Measurements from ENCODE around the gene SLC35G2.
"Not testable (repeated sequence)": the region's sequence is repeated elsewhere in the genome, so short reads cannot be mapped to it uniquely, and the experiment has no call there.

The SLC35G2 gene

DNA sequence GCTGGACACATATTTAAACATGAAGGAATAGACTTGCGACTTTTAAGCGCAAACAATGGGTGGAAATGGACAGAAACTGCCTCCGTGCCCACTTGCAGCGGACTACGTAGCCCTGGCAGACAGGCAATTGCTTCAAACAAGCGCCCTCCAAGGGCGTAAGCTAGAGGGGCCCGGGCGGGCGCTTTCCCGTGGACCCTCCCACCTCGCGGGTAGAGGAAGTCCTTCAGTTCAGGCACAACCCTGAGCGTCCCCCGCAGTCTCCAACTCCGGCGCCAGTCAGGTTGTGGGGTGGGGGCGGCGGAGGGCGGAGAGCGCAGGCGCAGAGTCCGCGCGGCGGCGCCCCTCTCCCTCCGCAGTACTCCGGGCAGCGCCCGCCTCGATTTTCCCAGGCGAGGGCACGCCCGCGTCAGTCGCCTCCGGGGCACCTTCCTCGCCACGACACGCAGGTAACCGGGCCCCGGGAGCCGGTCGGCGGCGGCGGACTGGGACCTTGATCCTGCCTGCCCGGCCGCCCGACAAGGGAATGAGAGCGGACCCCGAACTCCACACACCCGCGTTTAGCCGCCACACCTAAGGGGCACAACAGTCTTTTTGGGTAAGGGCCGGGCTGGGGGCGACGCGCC is at the start of gene SLC35G2:
SLC35G2 (plus strand) TSS at position 358 of the 623 bp plus-strand sequence. CDS start 35,335 bp downstream, outside the sequence.
- DNase-seq (ENCODE audit: low spot score) (peak; percentile 52), FAIRE-seq (no peak)

DNA sequence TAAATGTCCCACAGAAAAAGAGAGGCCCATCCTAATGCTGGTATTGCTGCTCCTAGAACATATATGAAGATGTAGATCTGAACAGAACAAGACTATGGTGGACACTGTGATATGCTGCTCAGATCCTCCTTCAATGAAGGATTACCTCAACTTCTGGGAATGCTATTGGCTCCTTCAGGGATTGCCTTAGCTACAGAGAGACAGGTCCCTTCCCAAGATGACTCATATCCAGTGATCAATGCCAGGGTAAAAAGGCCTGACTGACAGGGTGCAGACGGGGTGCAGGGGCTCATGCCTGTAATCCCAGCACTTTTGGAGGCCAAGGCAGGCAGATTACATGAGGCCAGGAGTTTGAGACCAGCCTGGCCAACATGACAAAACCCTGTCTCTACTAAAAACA is 46.2 kb upstream of the SLC35G2 start:
- DNase-seq (ENCODE audit: low spot score) = peak; percentile 29
- FAIRE-seq = peak; percentile 17

DNA sequence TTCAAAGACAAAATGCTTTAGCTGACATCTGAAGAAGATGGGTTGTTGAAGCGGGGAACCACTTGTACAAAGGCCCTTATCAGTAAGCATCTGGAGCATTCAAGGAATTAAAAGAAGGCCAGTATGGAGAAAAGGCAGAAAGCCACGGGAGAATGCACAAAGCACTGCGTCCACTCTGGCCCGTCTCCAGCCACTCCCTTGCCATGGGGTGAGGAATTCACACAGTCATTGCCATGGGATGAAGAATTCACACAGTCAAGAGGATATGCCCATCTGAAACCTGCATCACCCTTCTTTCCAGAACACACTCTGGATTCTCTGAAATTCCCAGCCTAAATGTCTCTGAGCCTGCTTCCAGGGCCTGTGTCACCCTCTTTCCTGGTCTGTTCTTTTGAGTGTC is 40.1 kb upstream of the SLC35G2 start:
- FAIRE-seq = no peak
- no peak for DNase-seq (ENCODE audit: low spot score)

DNA sequence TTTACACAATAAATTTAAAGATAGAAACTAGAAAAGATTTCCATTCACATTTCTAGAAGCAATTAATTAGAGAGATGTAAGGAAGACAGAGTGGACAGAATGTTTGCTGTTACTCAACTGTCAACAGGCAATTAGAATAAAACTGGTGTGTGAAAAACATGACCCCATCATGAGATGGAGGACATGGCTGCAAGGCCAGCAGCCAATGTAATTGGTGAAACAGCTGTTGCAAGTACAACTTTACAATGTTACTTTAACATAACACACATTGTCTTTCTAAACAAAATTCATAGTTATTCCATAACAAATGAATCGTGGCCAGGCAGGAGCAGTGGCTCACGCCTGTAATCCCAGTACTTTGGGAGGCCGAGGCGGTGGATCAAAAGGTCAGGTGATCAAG is 38.2 kb upstream of the SLC35G2 start:
- DNase-seq (ENCODE audit: low spot score) = no peak
- FAIRE-seq = no peak

DNA sequence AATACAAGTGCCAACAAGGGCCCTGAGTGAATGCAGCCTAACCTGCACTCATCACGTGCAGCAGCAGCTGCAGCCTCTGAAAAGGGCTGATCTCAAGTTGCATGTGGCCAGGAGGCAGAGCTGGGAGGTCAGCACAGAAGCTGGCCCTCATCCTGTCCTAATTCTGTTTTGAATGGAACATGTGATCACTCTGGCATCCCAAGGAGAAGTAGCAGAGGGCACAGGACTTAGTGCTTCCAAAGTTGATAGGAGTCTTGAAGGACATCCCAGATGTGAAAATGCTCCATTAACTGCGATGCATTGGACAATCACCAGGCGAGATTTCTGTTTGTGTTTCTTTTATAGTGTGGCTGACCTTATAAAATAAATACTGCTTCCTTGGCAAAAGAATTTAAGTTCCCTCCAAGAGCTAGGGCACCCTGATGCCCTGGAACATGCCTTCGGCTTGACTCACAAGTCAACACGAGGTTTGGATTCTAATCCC is 35.2 kb upstream of the SLC35G2 start:
- no peak for FAIRE-seq
- no peak for DNase-seq (ENCODE audit: low spot score)

DNA sequence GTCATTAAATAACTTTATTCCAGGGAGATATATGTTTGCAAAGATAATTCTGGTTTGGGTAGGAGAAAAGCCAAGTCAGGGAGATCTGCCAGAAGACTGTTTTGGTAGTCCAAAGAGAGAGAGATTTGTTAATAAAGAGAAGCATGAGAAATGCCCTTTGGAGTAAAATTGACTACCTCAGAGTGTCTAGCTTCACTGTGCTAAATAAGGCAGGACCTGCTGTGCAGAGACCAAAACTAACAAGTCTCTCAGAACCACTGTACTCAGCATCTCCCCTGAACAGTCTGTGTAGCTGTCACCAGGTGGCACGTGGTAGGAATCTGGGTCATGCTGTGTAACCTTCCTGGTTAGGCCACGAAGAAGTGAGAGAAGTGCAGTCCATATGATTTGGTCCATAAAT is 31.6 kb upstream of the SLC35G2 start:
- DNase-seq (ENCODE audit: low spot score) = no peak
- FAIRE-seq = no peak

DNA sequence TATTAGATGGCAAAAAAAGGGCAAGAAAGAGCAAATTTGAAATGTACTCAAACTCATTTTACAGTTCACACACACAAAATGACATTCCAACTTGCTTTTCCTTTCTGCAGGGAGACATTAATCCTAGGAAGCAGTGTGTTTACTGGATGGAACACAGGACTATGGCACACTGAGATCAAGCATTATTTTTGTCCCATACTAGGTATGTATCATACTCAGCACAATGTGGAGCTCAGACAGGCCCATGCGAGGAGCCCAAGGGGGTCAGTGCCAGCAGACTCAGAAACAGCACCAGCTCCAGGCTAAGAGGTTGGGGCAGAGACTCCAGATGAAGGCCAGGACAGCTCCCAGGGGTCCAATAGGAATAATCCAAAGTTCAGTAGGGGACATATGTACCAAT is 30.8 kb upstream of the SLC35G2 start:
- no peak for FAIRE-seq
- DNase-seq (ENCODE audit: low spot score) = no peak

DNA sequence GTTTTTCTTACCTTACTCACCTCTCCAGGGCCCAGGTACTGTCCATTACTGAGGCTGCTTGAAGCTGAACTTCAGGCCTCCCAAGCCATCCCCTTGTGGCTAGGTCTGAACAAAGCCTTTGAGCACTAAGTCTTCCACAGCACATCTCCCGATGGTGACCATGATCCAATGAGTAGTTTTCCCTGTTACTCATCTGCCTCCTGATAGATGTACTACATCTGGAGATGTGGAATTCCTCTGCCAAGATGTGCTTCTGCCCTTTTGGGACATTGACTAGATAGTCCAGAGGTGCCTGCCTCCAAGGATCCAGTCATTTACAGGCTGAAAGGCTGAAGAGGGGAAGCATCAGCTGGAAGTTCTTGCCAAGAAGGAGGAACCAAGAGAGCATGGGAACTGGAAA is 28.9 kb upstream of the SLC35G2 start:
- no peak for FAIRE-seq
- DNase-seq (ENCODE audit: low spot score) = no peak

DNA sequence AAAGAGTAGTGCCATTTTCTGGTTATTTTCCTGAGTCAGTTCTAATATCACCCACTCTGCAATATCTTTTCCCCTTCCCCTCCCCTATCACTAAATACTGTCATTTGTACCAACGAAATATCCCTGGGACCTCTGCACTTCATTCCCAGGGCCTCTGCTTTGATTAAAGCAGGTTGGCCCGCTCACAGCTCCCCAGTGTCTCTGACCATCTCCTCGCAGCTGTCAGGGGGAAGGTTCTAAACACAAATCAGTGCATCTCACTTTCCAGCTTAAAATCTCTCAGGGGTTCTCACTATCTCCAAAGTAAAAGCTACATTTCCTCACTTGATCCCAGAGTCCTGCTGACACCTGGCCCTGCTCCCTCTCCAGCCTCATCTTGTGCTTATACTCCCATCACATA is 28.1 kb upstream of the SLC35G2 start:
- FAIRE-seq (no peak), DNase-seq (ENCODE audit: low spot score) (no peak)

DNA sequence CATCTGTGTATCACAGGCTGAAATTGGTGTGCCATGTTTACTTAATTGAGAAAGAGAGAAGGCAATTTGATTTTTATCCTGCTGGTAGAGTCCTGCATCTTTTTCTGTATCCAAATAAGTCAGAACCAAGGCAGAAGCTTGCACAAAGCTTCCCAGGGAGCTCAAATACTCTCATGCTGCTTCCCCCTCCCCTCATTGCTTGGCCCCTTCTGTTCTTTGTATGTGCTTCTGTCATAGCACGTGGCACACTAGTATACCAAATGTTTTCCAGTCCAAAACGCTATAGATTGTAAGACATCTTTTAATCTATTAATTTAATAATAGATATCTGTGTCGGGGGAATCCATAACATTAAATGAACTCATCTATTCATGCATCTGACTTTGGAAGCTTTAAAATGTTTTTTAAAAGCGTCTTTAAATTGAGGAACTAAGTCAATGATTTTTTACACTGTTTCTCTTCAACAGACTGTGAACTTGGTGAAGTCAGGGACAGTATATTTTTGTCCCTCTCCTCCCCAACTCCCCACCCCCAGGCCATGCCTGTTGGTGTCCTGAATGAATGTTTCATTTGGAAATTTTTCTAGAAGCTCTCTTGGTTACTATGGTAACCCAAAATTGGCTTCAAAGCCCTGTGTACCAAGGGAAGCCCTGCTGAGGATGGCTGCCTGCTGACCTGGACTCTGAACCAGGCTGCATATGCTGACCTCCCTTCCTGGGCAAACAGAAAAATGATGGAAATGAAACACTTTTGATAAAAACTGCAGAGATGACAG is 26.2 kb upstream of the SLC35G2 start:
- no peak for DNase-seq (ENCODE audit: low spot score)
- FAIRE-seq = no peak

DNA sequence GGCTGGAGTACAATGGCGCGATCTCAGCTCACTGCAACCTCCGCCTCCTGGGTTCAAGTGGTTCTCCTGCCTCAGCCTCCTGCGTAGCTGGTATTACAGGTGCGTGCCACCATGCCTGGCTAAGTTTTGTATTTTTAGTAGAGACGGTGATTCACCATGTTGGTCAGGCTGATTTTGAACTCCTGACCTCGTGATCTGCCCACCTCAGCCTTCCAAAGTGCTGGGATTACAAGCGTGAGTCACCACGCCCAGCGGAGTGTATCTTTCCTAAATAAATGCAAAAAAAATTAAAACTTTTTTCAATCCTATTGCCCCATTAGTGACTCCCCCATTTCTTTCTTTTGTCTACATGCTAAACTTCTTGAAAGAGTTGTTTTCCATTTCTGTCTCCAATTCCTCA is 17.8 kb upstream of the SLC35G2 start:
- not testable (repeated sequence) for DNase-seq (ENCODE audit: low spot score); FAIRE-seq

DNA sequence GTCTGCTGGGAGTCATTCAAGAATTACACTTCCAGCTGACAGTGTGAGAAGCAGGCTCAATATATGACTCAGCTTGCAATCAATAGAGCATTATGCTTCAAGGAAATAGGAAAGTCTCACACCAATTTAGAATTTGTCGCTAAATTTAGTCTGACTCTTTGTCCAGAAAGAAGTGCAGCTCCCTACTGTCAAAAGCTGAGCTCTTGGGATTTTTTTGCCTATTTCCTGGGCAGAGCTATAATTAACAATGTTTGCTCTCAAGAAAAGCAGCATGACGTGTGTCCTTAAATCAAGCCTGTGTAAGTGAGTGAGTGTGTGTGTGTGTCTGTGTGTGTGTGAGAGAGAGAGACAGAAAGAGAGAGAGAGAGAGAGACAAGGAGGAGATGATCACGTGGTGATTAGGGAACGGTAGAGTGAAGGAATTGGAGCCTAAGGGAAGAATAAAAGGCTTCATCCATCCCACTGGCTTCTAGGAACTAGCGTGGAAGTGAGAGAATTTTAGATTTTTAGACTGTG is 16.4 kb upstream of the SLC35G2 start:
- DNase-seq (ENCODE audit: low spot score) (no peak), FAIRE-seq (no peak)

DNA sequence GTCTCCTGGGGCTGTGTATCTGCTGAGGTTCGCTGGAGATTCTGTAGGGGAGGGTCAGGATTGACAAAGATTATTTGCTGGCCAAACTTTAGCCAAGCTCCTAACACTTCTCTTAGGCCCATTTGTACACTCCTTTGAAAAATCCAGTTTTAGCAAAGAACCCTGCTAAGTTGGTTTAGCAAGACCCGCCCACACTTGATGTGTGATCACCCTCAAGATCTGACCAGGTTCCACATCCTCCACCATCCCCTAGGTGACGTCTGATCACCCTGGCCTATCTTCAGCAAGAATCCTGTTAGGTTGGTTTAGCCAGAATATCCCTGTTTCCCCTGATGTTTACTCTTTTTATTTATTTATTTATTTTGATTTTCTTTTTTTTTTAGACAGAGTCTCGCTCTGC is 14.8 kb upstream of the SLC35G2 start:
- no peak for DNase-seq (ENCODE audit: low spot score)
- no peak for FAIRE-seq

DNA sequence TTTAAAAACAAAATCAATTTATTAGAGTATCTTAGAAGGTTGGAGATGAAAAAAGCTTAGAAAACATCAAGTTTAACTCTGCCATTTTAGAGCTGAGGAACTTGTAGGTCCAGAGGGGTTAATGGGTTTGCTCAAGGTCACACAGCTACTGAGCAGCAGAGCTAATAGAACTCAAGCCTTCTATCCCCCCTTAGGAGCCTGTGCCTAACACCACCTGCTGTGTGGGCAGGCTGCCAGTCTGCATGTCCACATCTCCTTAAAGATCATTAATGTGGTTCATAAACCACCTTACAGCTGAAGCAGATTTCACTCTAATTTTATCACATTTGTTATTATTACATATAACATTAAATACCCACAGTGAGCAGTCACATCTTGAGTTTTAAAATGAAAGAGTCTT is 14.1 kb upstream of the SLC35G2 start:
- DNase-seq (ENCODE audit: low spot score) (no peak), FAIRE-seq (no peak)

DNA sequence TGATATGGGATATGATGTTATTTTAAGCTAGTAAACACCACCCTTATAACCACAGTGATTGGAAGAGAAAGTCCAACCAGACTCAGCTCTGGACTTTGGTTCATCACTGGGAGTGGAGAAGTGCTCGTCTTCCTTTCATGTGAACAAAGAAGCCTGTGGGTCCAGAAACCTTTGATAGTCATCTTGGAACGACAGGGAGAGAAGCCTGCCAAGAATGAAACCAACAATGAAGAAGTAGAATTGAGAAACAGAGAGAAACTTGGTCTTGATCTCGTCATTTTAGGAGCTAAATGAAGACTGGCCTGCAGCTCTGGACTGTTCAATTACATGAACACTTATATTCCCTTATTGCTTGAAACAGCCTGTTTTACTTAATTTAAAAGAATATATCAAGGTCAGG is 13.1 kb upstream of the SLC35G2 start:
- no peak for DNase-seq (ENCODE audit: low spot score)
- no peak for FAIRE-seq

DNA sequence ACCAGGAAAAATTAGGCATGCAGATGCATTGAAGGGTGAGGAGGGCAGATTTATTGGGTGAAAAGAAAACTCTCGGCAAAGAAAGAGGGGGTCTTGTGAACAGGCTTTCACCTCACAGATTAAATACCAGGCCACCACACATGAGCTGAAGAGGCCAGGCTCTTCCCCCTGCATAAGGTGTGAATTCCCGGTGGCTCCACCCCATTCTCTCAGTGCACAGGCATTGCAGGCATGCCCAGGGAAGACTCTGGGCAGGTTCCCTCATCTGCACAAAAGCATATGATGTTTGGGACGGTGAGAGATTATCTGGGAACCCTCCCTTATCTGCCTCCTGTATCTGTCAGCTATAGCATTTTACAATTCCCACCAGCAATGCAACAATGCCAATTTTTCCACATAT is 7.2 kb upstream of the SLC35G2 start:
- FAIRE-seq = no peak

DNA sequence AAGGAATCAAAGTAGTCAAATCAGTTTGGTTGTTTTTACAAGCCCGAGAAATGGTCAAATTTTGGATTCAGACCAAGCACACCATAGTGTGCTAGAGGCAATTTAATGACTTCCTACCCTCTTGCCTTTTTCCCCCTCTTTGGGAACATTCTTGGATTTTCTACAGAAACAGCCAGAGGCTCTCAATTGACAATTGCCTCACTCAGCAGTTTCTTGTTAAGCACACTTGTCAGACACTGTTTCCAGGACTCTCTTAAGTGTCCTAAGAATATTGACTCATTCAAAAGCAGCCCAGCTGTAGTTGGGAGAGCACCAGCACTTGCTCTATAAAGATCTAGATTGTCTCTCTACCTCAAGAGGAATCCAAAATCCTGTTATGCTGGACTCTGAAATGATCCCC is 1.5 kb upstream of the SLC35G2 start:
- FAIRE-seq = no peak
- DNase-seq (ENCODE audit: low spot score) = no peak

More for the DNA sequence above, 7.2 kb upstream of the SLC35G2 start:
- DNase-seq (ENCODE audit: low spot score) = no peak

DNA sequence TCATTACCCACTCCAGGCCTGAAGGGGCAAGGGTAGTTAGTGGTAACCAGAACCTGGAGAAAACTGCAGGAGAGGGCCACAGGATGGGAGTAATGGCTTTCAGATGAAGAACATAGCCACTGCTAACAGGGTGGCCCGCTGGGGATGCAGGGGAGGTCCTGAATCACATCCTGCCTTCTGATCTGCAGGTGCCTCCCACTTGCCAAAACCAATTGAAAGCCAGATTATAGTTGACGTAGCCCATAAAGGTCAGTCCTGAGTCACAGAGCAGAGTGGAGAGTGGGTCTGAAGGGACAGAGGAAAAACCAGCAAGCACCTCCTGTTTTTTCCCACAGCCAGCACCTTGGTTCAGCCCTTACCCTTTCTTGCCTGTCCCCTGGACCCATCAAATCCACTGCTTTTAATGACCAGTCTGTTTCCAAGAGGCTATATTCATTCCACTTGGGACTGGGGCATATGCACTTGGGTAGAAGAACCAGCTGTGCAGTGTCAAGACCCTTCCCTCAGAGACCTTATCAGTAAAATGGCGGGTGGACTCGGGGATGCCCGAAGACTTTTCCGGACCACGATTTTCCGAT is 646 bp upstream of the SLC35G2 start:
- FAIRE-seq (no peak), DNase-seq (ENCODE audit: low spot score) (peak; percentile 53)

DNA sequence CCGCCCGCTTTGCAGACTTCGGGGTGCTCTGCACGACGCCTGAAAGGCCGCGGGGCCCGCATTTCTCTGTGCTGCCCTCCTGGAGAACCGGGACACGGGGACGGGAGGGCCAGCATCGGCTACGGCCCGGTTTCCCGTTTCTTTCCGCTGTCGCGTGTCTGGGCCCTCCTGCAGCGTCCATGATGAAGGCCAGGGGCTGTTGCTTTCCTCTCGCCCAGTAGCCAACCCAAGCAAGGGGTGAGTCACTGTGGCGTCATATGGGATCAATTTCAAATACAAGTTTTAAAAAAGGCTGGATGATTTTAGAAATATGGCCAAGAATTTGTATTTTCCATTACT is 435 bp downstream of the SLC35G2 start:
- FAIRE-seq = no peak

DNA sequence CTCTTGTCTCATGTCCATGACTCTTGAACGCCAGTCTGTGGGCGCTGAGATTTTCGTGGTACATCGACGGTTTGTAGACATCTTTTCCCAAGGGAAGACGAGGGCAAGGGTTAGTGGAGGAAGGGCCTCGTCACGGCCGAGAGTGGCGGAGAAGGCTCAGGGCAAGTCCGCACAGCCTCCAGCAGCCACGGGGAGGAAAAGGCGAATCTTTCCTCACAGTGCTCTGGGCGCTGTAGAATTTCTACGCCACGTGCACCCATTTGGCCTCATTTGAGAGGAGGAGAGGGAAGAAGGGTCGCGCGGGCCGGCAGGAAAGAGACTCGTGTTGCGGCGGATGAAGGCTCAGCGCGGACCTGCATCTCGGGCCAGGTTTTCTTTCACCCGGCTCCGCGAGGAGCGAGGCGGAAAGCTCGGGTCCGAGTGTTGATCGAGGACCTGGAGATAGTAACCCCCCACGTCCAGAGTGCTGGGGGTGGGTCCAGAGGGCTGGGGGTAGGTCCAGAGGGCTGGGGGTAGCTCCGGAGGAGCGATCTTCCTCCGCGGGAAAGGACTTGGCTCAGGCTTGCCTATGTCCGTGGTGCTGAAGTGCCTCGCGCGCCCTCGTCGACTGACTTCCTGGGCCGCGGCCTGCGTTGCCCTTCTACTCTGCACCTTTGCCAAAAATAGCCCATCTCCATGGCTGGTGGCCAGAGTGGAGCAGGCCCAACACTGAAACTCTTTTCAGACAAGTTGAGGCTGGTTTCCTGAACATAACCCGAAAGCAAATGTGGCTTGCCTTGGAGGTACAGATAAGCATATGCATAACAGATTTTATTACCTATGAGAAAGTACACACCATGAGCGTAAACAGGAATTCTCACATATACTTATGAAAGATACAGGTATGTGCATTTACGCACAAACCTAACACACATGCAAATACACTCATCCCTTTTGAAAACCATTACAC is 1.1 kb downstream of the SLC35G2 start:
- FAIRE-seq (no peak), DNase-seq (ENCODE audit: low spot score) (peak; percentile 41)

More for the DNA sequence above, 435 bp downstream of the SLC35G2 start:
- peak; percentile 50 for DNase-seq (ENCODE audit: low spot score)

DNA sequence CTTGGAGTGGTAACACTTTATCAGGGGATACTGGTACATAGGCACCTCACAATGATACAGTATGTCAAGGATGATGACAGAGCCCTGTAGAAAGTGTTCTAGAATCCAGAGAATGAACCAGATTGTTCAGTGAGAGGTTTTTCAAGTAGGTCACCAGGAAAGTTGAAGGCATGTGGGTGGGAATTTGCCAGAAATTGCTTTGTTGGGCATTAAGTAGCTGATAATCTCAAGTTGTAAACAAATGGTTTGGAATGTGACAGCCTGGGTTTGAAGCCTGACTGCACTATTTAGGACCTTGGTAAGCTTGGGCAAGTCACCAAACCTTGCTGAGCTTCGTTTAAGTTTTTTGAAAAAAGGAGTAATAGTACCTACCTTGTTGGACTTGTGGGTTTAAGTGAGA is 12.5 kb downstream of the SLC35G2 start:
- FAIRE-seq (no peak), DNase-seq (ENCODE audit: low spot score) (no peak)

All from urothelium cell line (cell line).